ENCODE measurements around the gene CSNK1D.
A peak's percentile ranks its signal among the peaks of the same experiment; 100 is the strongest.

Gene CSNK1D

DNA sequence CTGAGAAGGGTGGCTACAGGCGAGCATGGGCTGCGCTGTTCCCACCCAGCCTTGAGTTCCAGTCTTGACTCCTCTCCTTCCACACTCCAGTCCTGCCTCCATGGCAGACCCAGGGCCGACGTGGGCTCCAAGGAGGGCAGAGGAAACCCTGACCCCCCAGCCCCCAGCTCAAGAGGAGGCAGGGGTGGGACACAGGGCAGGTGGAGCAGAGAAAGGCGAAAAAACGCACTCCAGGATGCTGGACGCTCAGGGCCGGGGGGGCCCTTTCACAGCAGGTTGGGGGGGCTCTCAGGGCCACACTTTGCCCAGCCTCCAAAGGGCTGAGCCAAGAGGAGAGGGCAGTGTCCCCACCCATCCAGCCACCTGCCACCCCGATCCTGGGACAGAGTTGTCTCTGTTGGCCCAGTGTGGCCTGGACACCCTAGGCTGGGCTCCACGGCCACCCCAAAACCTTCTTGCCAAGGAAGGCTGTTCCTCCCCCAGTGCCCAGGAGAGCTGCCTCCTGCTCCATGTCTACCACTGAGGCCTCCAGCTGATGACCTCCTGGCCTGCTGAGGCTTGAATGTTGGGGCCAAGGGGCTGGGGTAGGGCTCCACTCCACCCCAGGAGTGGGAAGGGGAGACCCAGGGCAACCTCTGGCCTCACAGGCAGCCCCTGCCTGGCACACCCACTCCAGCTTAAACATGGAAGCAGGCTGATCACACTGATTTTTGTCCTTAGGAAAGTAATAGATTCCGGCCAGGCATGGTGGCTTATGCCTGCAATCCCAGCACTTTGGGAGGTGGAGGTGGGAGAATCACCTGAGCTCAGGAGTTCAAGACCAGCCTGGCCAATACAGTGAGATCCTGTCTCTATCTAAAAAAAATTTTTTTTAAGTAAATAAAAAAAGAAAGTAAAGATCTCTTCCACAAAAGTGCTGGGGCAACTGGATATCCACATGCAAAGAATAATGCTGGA is 53.5 kb downstream of the CSNK1D start:
- no peaks in the 10 kb centered on the region for H3K27me3 ChIP-seq (ENCODE audit: insufficient read depth, low read length)
- H2AFZ ChIP-seq (ENCODE audit: low read depth, low read length) = no peak overlapping the region
- no peaks in the 10 kb centered on the region for H3K4me1 ChIP-seq (ENCODE audit: insufficient read depth, low read length)
- no peaks in the 10 kb centered on the region for H3K9me3 ChIP-seq (ENCODE audit: low read length)
- H3K36me3 ChIP-seq (ENCODE audit: insufficient read depth, low read length) = no peaks in the 10 kb centered on the region
- no peak overlapping the region for H3K4me3 ChIP-seq (ENCODE audit: low read length)

DNA sequence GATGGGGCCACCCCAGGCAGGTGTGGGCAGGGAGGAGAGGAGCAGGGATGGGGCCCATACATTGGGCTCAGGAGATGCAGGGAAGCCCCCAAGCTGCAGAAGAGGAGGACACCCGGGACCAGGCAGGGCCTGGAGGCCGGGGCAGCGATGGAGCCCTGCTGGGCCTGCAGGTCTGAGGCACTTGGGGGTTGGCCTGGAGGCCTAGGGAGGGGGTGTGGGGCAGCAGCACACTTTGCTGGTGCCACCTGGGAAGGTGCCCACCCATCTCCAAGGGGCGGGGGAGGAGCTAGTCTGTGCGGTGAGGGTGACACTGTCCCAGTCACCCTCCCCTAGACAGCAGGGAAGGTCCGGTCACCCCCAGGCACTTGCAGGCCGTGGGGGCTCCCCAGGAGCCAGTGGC is 54.4 kb downstream of the CSNK1D start:
- no peak overlapping the region for H3K4me3 ChIP-seq (ENCODE audit: low read length)
- H3K9me3 ChIP-seq (ENCODE audit: low read length) = no peaks in the 10 kb centered on the region
- no peaks in the 10 kb centered on the region for H3K27me3 ChIP-seq (ENCODE audit: insufficient read depth, low read length)
- no peaks in the 10 kb centered on the region for H3K4me1 ChIP-seq (ENCODE audit: insufficient read depth, low read length)
- no peak overlapping the region for H2AFZ ChIP-seq (ENCODE audit: low read depth, low read length)
- H3K36me3 ChIP-seq (ENCODE audit: insufficient read depth, low read length) = no peaks in the 10 kb centered on the region

GRCh38 chr17:82218349-82219075 is 55.0 kb downstream of the CSNK1D start:
- no peak overlapping the region for H3K4me3 ChIP-seq (ENCODE audit: low read length)

GRCh38 chr17:82217530-82218204 is 55.8 kb downstream of the CSNK1D start:
- H3K4me3 ChIP-seq (ENCODE audit: low read length) = no peak overlapping the region
- no peaks in the 10 kb centered on the region for H3K36me3 ChIP-seq (ENCODE audit: insufficient read depth, low read length)
- H3K9me3 ChIP-seq (ENCODE audit: low read length) = no peaks in the 10 kb centered on the region
- no peaks in the 10 kb centered on the region for H3K27me3 ChIP-seq (ENCODE audit: insufficient read depth, low read length)
- no peak overlapping the region for H2AFZ ChIP-seq (ENCODE audit: low read depth, low read length)
- H3K4me1 ChIP-seq (ENCODE audit: insufficient read depth, low read length) = peaks cover 4% of the 10 kb centered on the region

More at GRCh38 chr17:82218349-82219075, 55.0 kb downstream of the CSNK1D start:
- Histone ChIP-seq H3K4me1 (ENCODE audit: insufficient read depth, low read length) (peaks cover 2% of the 10 kb centered on the region), H3K36me3 (ENCODE audit: insufficient read depth, low read length) (no peaks in the 10 kb centered on the region), H3K27me3 (ENCODE audit: insufficient read depth, low read length) (no peaks in the 10 kb centered on the region), H2AFZ (ENCODE audit: low read depth, low read length) (no peak overlapping the region), H3K9me3 (ENCODE audit: low read length) (no peaks in the 10 kb centered on the region)

DNA sequence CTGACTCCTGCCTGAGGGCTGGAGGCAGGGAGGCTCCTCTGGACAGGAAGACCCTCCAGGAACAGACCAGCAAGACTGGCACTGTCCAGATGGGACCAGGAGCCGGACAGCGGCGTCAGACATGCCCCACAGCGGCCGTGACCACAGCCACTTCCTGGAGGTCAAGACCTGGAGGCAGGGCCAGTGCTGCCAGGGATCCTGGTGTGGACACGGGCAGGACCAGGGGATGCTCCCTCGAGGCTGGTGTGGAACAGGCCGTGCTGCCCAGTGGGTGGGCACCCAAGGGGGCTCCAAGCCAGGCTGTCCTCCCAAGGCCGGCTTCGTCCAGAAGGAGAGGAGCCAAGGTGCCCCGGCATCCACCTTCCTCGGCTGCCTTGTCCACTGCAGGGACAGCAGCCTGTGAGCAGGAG is 56.4 kb downstream of the CSNK1D start:
- H3K9me3 ChIP-seq (ENCODE audit: low read length) = no peaks in the 10 kb centered on the region
- no peaks in the 10 kb centered on the region for H3K36me3 ChIP-seq (ENCODE audit: insufficient read depth, low read length)
- H3K27me3 ChIP-seq (ENCODE audit: insufficient read depth, low read length) = no peaks in the 10 kb centered on the region
- H3K4me3 ChIP-seq (ENCODE audit: low read length) = no peak overlapping the region
- H2AFZ ChIP-seq (ENCODE audit: low read depth, low read length) = no peak overlapping the region
- peaks cover 4% of the 10 kb centered on the region for H3K4me1 ChIP-seq (ENCODE audit: insufficient read depth, low read length)

- Histone ChIP-seq H3K36me3 (ENCODE audit: insufficient read depth, low read length) (no peaks in the 10 kb centered on the region), H2AFZ (ENCODE audit: low read depth, low read length) (no peak overlapping the region), H3K4me1 (ENCODE audit: insufficient read depth, low read length) (peaks cover 9% of the 10 kb centered on the region), H3K9me3 (ENCODE audit: low read length) (no peaks in the 10 kb centered on the region), H3K27me3 (ENCODE audit: insufficient read depth, low read length) (no peaks in the 10 kb centered on the region), H3K4me3 (ENCODE audit: low read length) (no peak overlapping the region)
Observed at GRCh38 chr17:82216301-82217119, 57.0 kb downstream of the CSNK1D start.

- no peak overlapping the region for H2AFZ ChIP-seq (ENCODE audit: low read depth, low read length)
- no peaks in the 10 kb centered on the region for H3K27me3 ChIP-seq (ENCODE audit: insufficient read depth, low read length)
- peaks cover 12% of the 10 kb centered on the region for H3K4me1 ChIP-seq (ENCODE audit: insufficient read depth, low read length)
- H3K9me3 ChIP-seq (ENCODE audit: low read length) = no peaks in the 10 kb centered on the region
- no peak overlapping the region for H3K4me3 ChIP-seq (ENCODE audit: low read length)
- no peaks in the 10 kb centered on the region for H3K36me3 ChIP-seq (ENCODE audit: insufficient read depth, low read length)
Observed at GRCh38 chr17:82215972-82216300, 57.6 kb downstream of the CSNK1D start.

GRCh38 chr17:82215095-82215971 is 58.2 kb downstream of the CSNK1D start:
- Histone ChIP-seq H3K9me3 (ENCODE audit: low read length) (no peaks in the 10 kb centered on the region), H2AFZ (ENCODE audit: low read depth, low read length) (no peak overlapping the region), H3K27me3 (ENCODE audit: insufficient read depth, low read length) (no peaks in the 10 kb centered on the region), H3K36me3 (ENCODE audit: insufficient read depth, low read length) (no peaks in the 10 kb centered on the region), H3K4me3 (ENCODE audit: low read length) (no peak overlapping the region), H3K4me1 (ENCODE audit: insufficient read depth, low read length) (peaks cover 12% of the 10 kb centered on the region)

GRCh38 chr17:82214012-82214628 is 59.4 kb downstream of the CSNK1D start:
- Histone ChIP-seq H2AFZ (ENCODE audit: low read depth, low read length) (no peak overlapping the region), H3K9me3 (ENCODE audit: low read length) (no peaks in the 10 kb centered on the region), H3K4me1 (ENCODE audit: insufficient read depth, low read length) (peaks cover 12% of the 10 kb centered on the region), H3K4me3 (ENCODE audit: low read length) (no peak overlapping the region), H3K36me3 (ENCODE audit: insufficient read depth, low read length) (no peaks in the 10 kb centered on the region), H3K27me3 (ENCODE audit: insufficient read depth, low read length) (no peaks in the 10 kb centered on the region)

DNA sequence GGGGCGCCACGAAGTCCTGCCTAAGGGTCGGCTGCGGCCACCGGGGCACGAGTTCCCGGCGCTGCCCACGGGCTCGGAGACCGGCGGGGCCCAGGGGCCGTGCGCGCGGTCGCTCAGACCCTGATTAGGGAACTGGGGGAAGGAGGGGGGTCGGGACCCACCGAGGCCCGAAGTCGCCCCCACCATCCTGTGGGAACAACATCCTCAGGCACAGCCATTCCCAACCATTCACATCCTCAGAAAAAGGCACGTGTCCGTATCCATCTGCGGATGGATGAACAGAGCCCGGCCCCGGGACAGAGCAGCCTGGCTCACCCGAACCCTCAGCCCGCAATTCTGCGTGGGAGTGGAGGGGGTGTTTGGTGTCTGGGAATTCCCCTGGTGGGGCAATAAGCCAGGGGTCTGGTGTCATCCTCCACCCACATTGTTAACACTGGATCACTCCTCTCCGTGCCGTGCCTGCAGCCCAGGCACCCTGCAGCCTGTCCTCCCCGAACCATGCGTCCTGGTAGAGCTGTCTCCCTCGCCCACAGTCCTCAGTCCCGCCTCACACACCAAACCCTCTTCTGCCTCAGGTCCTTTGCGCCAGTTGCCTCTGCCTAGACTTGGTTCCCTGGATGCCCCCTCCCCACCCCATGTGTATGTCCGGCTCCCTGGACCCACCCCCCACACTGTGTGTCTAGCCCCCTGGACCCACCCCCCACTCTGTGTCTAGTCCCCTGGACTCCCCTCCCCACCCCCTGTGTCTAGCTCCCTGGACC is 60.1 kb downstream of the CSNK1D start:
- H3K36me3 ChIP-seq (ENCODE audit: insufficient read depth, low read length) = no peaks in the 10 kb centered on the region
- peak overlapping the region; percentile 98 for H2AFZ ChIP-seq (ENCODE audit: low read depth, low read length)
- H3K27me3 ChIP-seq (ENCODE audit: insufficient read depth, low read length) = no peaks in the 10 kb centered on the region
- peaks cover 12% of the 10 kb centered on the region for H3K4me1 ChIP-seq (ENCODE audit: insufficient read depth, low read length)
- H3K9me3 ChIP-seq (ENCODE audit: low read length) = no peaks in the 10 kb centered on the region
- H3K4me3 ChIP-seq (ENCODE audit: low read length) = peak overlapping the region; percentile 67

Measured in neuron (in vitro differentiated cells).